Right ventricle myocardium superior (tissue), 1 donor: ENCODE data around the gene GPM6B. TPM values are rescaled to one million over a fixed set of nuclear protein-coding genes. Genes with fewer than 3 reads are reported as not detected.
A peak's percentile ranks its signal among the peaks of the same experiment; 100 is the strongest.
"Not testable (repeated sequence)": the region's sequence is repeated elsewhere in the genome, so short reads cannot be mapped to it uniquely, and the experiment has no call there.

ENCODE experiments used
- ATAC-seq: fragments of 200-7000 bp; cut with Tn5 transposase; one replicate; pipeline ENCODE4 v1.9.1; 2020; ENCODE audit warnings: mild to moderate bottlenecking; ENCODE audit not compliant: poor library complexity
- DNase-seq: peaks from one replicate; pipeline ENCODE4 v3.0.0-alpha.2; 2020
- intact Hi-C: fragments of 100-400 bp; cut with DNase I; formaldehyde crosslinking; loops from one replicate; pipeline ENCODE4 v1.11.2; 2022
- total RNA-seq: library from RNA; stranded (reverse); fragmentation: NEBNext Ultra II Directional; extraction: Animal tissue kit (Norgen Biotek cat#: 25700); gene quantifications from one replicate; pipeline ENCODE4 v1.2.1, GENCODE V29; 2021
- donor health status: DM: no; HTN: yes; CAD: no; lungs with severe emphysema.

The GPM6B gene
- total RNA-seq, 1 donor from 2014 or later: 5.3 TPM

GRCh38 chrX:13747836-13748235 is 69.1 kb downstream of the GPM6B start:
- DNase-seq (no peak), ATAC-seq (peak; percentile 59)
- intact Hi-C loops: no loop called here

GRCh38 chrX:13742397-13743176 is 74.3 kb downstream of the GPM6B start:
- intact Hi-C loops: no loop called here
- DNase-seq (no peak), ATAC-seq (no peak)

- DNase-seq (no peak), ATAC-seq (no peak)
- intact Hi-C loops: no loop called here
Measured at GRCh38 chrX:13741695-13742094, 75.2 kb downstream of the GPM6B start.

GRCh38 chrX:13734278-13735172 is 82.4 kb downstream of the GPM6B start, which contains the start of the genes OFD1 and TRAPPC2:
Gene OFD1, plus strand, starts transcription at chrX:13734748. Its CDS starts 324 bp downstream, at chrX:13735072.
Gene TRAPPC2, minus strand, starts transcription at chrX:13734620. Its CDS starts 14,657 bp downstream, at chrX:13719963.
- peak; percentile 100 for ATAC-seq
- DNase-seq: peak; percentile 93
- intact Hi-C loops: loop anchor here (5.0 kb wide), 1 partner anchor 77 kb away; no protein-coding TSS in a partner anchor

GRCh38 chrX:13733506-13733905 is 83.4 kb downstream of the GPM6B start:
- ATAC-seq (no peak), DNase-seq (no peak)
- intact Hi-C loops: loop anchor here (5.0 kb wide), 1 partner anchor 76 kb away; no protein-coding TSS in a partner anchor

DNA sequence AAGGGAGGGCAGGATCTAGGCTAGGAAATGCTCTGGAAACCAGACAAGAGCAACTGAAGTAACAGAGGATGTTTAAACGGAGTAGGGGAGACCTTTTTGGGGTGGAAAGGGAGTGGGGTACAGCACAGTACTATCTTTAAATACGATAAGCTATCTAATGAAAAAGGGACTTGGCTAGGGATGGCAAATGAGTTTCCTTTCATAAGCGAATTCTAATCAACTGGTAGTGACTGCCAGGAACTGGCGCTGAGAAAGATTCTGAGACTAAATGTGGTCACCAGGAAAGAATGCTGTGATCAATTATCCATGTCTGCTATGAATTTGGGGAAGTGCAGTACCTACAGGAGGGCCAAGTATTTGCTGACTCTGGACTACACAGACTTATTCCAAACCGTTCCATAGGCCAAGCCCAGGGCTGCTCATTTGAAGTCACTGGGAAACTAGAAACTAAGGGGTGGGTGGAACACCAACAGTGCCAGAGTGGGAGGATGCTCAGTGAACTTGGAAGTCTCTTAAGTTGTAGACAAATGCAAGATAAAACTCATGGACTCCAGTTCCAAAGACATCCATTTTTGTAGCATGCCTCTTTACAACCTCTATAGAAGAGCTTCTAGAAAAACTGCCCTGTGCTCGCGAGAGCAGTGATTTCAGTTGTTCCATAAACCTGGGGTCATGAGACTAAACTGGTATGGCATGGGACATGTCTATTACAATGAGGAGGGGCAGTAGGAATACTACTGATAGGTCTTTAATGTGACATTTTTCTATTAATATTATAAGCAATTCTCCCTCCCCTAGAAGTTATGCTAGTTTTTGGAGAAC is 84.4 kb downstream of the GPM6B start:
- ATAC-seq (no peak), DNase-seq (no peak)
- intact Hi-C loops: loop anchor here (5.0 kb wide), 1 partner anchor 75 kb away; no protein-coding TSS in a partner anchor

- intact Hi-C loops: loop anchor here (5.0 kb wide), 1 partner anchor 73 kb away; no protein-coding TSS in a partner anchor
- ATAC-seq: not testable (repeated sequence)
Measured at GRCh38 chrX:13730523-13730922, 86.4 kb downstream of the GPM6B start.

DNA sequence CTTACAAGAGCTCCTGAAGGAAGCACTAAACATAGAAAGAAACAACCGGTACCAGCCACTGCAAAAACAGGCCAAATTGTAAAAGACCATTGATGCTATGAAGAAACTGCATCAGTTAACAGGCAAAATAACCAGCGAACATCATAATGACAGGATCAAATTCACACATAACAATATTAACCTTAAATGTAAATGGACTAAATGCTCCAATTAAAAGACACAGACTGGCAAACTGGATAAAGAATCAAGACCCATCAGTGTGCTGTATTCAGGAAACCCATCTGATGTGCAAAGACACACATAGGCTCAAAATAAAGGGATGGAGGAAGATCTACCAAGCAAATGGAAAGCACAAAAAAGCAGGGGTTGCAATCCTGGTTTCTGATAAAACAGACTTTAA is 90.3 kb downstream of the GPM6B start:
- intact Hi-C loops, DNase-seq, ATAC-seq: not testable (repeated sequence)

More at GRCh38 chrX:13730523-13730922, 86.4 kb downstream of the GPM6B start:
- DNase-seq: not testable (repeated sequence)

DNA sequence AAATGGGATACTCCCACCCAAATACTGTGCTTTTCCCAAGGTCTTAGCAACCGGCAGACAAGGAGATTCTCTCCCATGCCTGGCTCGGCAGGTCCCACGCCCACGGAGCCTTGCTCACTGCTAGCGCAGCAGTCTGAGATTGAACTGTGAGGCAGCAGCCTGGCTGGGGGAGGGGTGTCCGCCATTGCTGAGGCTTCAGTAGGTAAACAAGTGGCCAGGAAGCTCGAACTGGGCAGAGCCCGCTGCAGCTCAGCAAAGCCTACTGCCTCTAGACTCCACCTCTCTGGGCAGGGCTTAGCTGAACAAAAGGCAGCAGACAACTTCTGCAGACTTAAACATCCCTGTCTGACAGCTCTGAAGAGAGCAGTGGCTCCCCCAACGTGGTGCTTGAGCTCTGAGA is 92.0 kb downstream of the GPM6B start:
- ATAC-seq, DNase-seq, intact Hi-C loops: not testable (repeated sequence)

DNA sequence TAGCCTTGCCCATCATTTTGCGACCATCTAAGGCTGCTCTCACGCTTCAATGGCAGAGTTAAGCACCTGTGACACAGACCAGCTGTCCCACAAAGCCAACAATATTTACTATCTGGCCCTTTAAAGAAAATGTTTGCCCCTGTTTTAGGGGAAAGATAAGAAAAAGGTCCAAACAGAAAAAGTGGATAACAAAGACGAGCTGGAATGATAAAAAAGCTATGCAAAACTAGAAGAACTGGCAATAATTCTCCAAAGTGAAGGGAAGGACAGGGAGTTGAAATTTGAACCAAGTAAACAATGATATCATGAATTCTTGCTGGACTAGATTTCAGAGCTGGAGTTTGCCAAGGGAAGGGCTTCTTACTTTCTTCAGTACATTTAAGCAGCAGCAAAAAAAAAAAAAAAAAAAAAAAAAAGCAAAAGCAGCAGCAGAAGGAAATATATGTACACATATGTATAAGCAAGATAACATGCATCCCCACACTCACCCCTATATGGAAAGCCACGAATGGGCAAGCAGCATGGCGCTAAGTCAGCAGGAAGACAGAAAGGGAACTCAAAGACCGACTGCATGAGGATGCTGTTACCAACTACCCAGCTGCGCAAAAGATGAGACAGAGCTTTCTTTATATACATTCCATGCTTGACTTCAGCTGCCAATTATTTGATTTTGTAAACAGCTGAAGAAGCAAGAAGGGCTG is 94.9 kb downstream of the GPM6B start:
- DNase-seq (no peak), ATAC-seq (peak; percentile 58)
- intact Hi-C loops: no loop called here

GRCh38 chrX:13721371-13721770 is 95.5 kb downstream of the GPM6B start:
- no peak for DNase-seq
- intact Hi-C loops: no loop called here
- no peak for ATAC-seq

Other genes with a start within 250 kb of the GPM6B start
- not detected for gene EGFL6, start 247.5 kb downstream of the GPM6B start, total RNA-seq
- 7.3 TPM for gene TCEANC, start 164.0 kb downstream of the GPM6B start, total RNA-seq
- gene RAB9A, start 128.0 kb downstream of the GPM6B start, total RNA-seq: 22.6 TPM
- 6.8 TPM for gene TRAPPC2, start 82.5 kb downstream of the GPM6B start, total RNA-seq
- gene OFD1, start 82.3 kb downstream of the GPM6B start, total RNA-seq: 7.0 TPM
- gene GEMIN8, start 212.8 kb upstream of the GPM6B start, total RNA-seq: 7.6 TPM